HFFc6 (cell line): ENCODE data around the gene NRP1. TPM values are rescaled to one million over a fixed set of nuclear protein-coding genes. Genes with fewer than 3 reads are reported as not detected.

Source experiments
- DNase-seq: peaks from one replicate; pipeline ENCODE4 v3.0.0-alpha.2; 2018
- H3K27ac Mint-ChIP-seq: 2 replicates; pipeline ENCODE4 v1.8.0; 2020; ENCODE audit warnings: mild to moderate bottlenecking, mixed read lengths
- H3K27me3 Mint-ChIP-seq: 2 replicates; pipeline ENCODE4 v1.8.0; 2021; ENCODE audit warnings: mild to moderate bottlenecking, moderate library complexity, mixed read lengths; ENCODE audit not compliant: insufficient read depth
- H3K36me3 Mint-ChIP-seq: 2 replicates; pipeline ENCODE4 v1.8.0; 2021; ENCODE audit warnings: low read depth, mixed read lengths
- H3K4me1 Mint-ChIP-seq: 2 replicates; pipeline ENCODE4 v1.8.0; 2020; ENCODE audit warnings: low read depth, mixed read lengths
- H3K4me3 Mint-ChIP-seq: 2 replicates; pipeline ENCODE4 v1.8.0; 2020; ENCODE audit warnings: mild to moderate bottlenecking, moderate library complexity, mixed read lengths
- H3K9me3 Mint-ChIP-seq: 2 replicates; pipeline ENCODE4 v1.8.0; 2020; ENCODE audit warnings: mild to moderate bottlenecking, mixed read lengths
- CTCF ChIP-seq: fragments of 200-600 bp; sonication (generic); IDR thresholded peaks from 2 replicates; pipeline ENCODE4 v1.5.0; 2021; ENCODE audit warnings: antibody characterized with exemption, mild to moderate bottlenecking
- total RNA-seq, 6 experiments: library from RNA; stranded (reverse); fragmentation: NEBNext Ultra II Directional; extraction: Animal tissue kit (Norgen Biotek cat#: 25700); gene quantifications; 2 replicates in 1 of 6; 3 replicates in 5 of 6; pipeline ENCODE4 v1.2.3, GENCODE V29; 2021

NRP1 gene
- total RNA-seq, 6 experiments from 2014 or later: 136 to 164 (median 147) TPM

GRCh38 chr10:33193701-33194521 lies 140.6 kb downstream of the NRP1 start:
- peak overlapping the region; percentile 22; the same call in 1 of the 2 replicates for H3K4me3 Mint-ChIP-seq
- peaks cover 66% of the 10 kb centered on the region for H3K4me1 Mint-ChIP-seq
- DNase-seq: peak; percentile 16
- no peaks in the 10 kb centered on the region for H3K9me3 Mint-ChIP-seq
- H3K36me3 Mint-ChIP-seq: peaks cover 60% of the 10 kb centered on the region
- H3K27ac Mint-ChIP-seq: peak overlapping the region; percentile 68; the same call in 1 of the 2 replicates
- no peak; the same call in 1 of the 2 replicates for TF ChIP-seq CTCF
- no peaks in the 10 kb centered on the region for H3K27me3 Mint-ChIP-seq

GRCh38 chr10:33193057-33193700 lies 141.3 kb downstream of the NRP1 start:
- Mint-ChIP-seq H3K9me3 (no peaks in the 10 kb centered on the region), H3K4me3 (no peak overlapping the region), H3K4me1 (peaks cover 66% of the 10 kb centered on the region), H3K36me3 (peaks cover 61% of the 10 kb centered on the region), H3K27ac (peak overlapping the region; percentile 68), H3K27me3 (no peaks in the 10 kb centered on the region; the same call in 1 of the 2 replicates)
- DNase-seq: peak; percentile 75
- peak; percentile 87 for TF ChIP-seq CTCF

GRCh38 chr10:33192190-33192589 lies 142.3 kb downstream of the NRP1 start:
- Mint-ChIP-seq H3K4me1 (peaks cover 62% of the 10 kb centered on the region), H3K36me3 (peaks cover 64% of the 10 kb centered on the region), H3K9me3 (no peaks in the 10 kb centered on the region), H3K27ac (no peak overlapping the region; the same call in 1 of the 2 replicates), H3K27me3 (no peaks in the 10 kb centered on the region; the same call in 1 of the 2 replicates), H3K4me3 (no peak overlapping the region)
- TF ChIP-seq CTCF: no peak
- no peak for DNase-seq

- TF ChIP-seq CTCF: no peak
- H3K36me3 Mint-ChIP-seq: peaks cover 56% of the 10 kb centered on the region
- no peak for DNase-seq
- H3K27ac Mint-ChIP-seq: 0 out of 2 replicates have a peak overlapping the region, but pooled peaks have one; percentile 11
- H3K9me3 Mint-ChIP-seq: no peaks in the 10 kb centered on the region
- peaks cover 44% of the 10 kb centered on the region for H3K4me1 Mint-ChIP-seq
- H3K27me3 Mint-ChIP-seq: no peaks in the 10 kb centered on the region; the same call in 1 of the 2 replicates
- no peak overlapping the region for H3K4me3 Mint-ChIP-seq
These were observed 144.1 kb downstream of the NRP1 start for GRCh38 chr10:33190406-33190805.

GRCh38 chr10:33189808-33190207 lies 144.7 kb downstream of the NRP1 start:
- H3K36me3 Mint-ChIP-seq: peaks cover 58% of the 10 kb centered on the region

More at GRCh38 chr10:33189808-33190207, 144.7 kb downstream of the NRP1 start:
- no peaks in the 10 kb centered on the region; the same call in 1 of the 2 replicates for H3K27me3 Mint-ChIP-seq
- H3K9me3 Mint-ChIP-seq: no peaks in the 10 kb centered on the region
- no peak overlapping the region for H3K4me3 Mint-ChIP-seq
- no peak for DNase-seq
- H3K4me1 Mint-ChIP-seq: peaks cover 38% of the 10 kb centered on the region
- no peak for TF ChIP-seq CTCF
- H3K27ac Mint-ChIP-seq: 0 out of 2 replicates have a peak overlapping the region, but pooled peaks have one; percentile 11
